Measurements from ENCODE around the gene CCR3. TPM values are rescaled to one million over a fixed set of nuclear protein-coding genes. Genes with fewer than 3 reads are reported as not detected.

The CCR3 gene
- total RNA-seq, 2 donors from 2014 or later: not detected

- no peak overlapping the region for H3K4me3 ChIP-seq (ENCODE audit: low read length)
- Mint-ChIP-seq H3K9me3 (no peaks in the 10 kb centered on the region), H3K4me1 (no peaks in the 10 kb centered on the region), H3K27me3 (ENCODE audit: insufficient read depth) (no peaks in the 10 kb centered on the region), H3K27ac (no peak overlapping the region), H3K36me3 (ENCODE audit: low read depth) (peaks cover 2% of the 10 kb centered on the region), H3K4me3 (no peak overlapping the region)
- H3K27ac ChIP-seq (ENCODE audit: low read depth, low read length): no peak overlapping the region
- DNase-seq: no peak
- no peaks in the 10 kb centered on the region for H3K4me1 ChIP-seq (ENCODE audit: control insufficient read depth, insufficient read depth, low read length)
- H3K27me3 ChIP-seq (ENCODE audit: control insufficient read depth, insufficient read depth, low read length, poor library complexity, severe bottlenecking): no peaks in the 10 kb centered on the region
- WGBS, 2 experiments (ENCODE audit: insufficient coverage in 1 of 2, insufficient read length in 1 of 2): 88% methylated on average over 1 of the region's 1 CpG; no CpG with 5 or more reads in 1 of the 2 experiments
- no peaks in the 10 kb centered on the region for H3K36me3 ChIP-seq (ENCODE audit: control insufficient read depth, insufficient read depth, low read length)
- H3K9me3 ChIP-seq (ENCODE audit: control insufficient read depth, low read length): no peaks in the 10 kb centered on the region
- TF ChIP-seq CTCF (conservative IDR thresholded peaks at IDR 0.05): no peak
- no peak overlapping the region for H3K9ac ChIP-seq (ENCODE audit: extremely low read depth, low read length, poor library complexity, severe bottlenecking)
These were observed 41.5 kb upstream of the CCR3 start for GRCh38 chr3:46200790-46201189.

DNA sequence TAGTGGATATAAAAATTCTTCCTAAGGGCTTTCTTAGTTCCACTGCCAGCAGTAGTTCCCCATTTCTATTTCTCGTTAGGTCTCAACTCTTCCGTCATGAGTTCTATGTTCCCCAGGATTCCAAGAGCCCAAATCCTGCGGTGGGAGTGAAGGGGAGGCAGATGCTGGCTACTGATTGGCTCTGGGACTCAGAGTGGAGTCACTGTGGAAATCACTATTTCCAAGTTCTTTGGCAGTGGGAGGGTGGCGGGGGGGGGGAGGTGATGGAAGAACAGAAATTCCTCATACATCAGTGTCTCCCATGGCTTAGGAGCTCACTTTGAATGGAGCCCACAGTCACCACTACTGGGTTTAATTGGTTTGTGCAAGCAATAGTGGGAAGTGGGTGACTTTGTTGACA, 39.7 kb upstream of the CCR3 start:
- peaks cover 2% of the 10 kb centered on the region for H3K36me3 Mint-ChIP-seq (ENCODE audit: low read depth)
- no peaks in the 10 kb centered on the region for H3K4me1 Mint-ChIP-seq
- no peaks in the 10 kb centered on the region for H3K4me1 ChIP-seq (ENCODE audit: control insufficient read depth, insufficient read depth, low read length)
- no peak overlapping the region for H3K27ac ChIP-seq (ENCODE audit: low read depth, low read length)
- 93 to 95% methylated on average over 2 to 4 of the region's 4 CpGs for WGBS, 2 experiments (ENCODE audit: insufficient coverage in 1 of 2, insufficient read length in 1 of 2)
- H3K27me3 Mint-ChIP-seq (ENCODE audit: insufficient read depth): no peaks in the 10 kb centered on the region
- TF ChIP-seq CTCF (conservative IDR thresholded peaks at IDR 0.05): no peak
- no peaks in the 10 kb centered on the region for H3K9me3 ChIP-seq (ENCODE audit: control insufficient read depth, low read length)
- H3K36me3 ChIP-seq (ENCODE audit: control insufficient read depth, insufficient read depth, low read length): no peaks in the 10 kb centered on the region
- H3K4me3 ChIP-seq (ENCODE audit: low read length): no peak overlapping the region
- no peaks in the 10 kb centered on the region for H3K27me3 ChIP-seq (ENCODE audit: control insufficient read depth, insufficient read depth, low read length, poor library complexity, severe bottlenecking)
- no peak overlapping the region for H3K4me3 Mint-ChIP-seq
- DNase-seq: no peak
- no peak overlapping the region for H3K27ac Mint-ChIP-seq
- no peaks in the 10 kb centered on the region for H3K9me3 Mint-ChIP-seq
- no peak overlapping the region for H3K9ac ChIP-seq (ENCODE audit: extremely low read depth, low read length, poor library complexity, severe bottlenecking)

- Mint-ChIP-seq H3K36me3 (ENCODE audit: low read depth) (no peaks in the 10 kb centered on the region), H3K4me3 (no peak overlapping the region), H3K27ac (no peak overlapping the region), H3K9me3 (no peaks in the 10 kb centered on the region), H3K27me3 (ENCODE audit: insufficient read depth) (no peaks in the 10 kb centered on the region), H3K4me1 (peaks cover 7% of the 10 kb centered on the region)
- WGBS, 2 experiments (ENCODE audit: insufficient coverage in 1 of 2, insufficient read length in 1 of 2): 94 to 96% methylated on average over 11 to 12 of the region's 12 CpGs
- Histone ChIP-seq H3K36me3 (ENCODE audit: control insufficient read depth, insufficient read depth, low read length) (no peaks in the 10 kb centered on the region), H3K4me3 (ENCODE audit: low read length) (no peak overlapping the region), H3K9ac (ENCODE audit: extremely low read depth, low read length, poor library complexity, severe bottlenecking) (no peak overlapping the region), H3K9me3 (ENCODE audit: control insufficient read depth, low read length) (no peaks in the 10 kb centered on the region), H3K4me1 (ENCODE audit: control insufficient read depth, insufficient read depth, low read length) (no peaks in the 10 kb centered on the region), H3K27ac (ENCODE audit: low read depth, low read length) (no peak overlapping the region), H3K27me3 (ENCODE audit: control insufficient read depth, insufficient read depth, low read length, poor library complexity, severe bottlenecking) (no peaks in the 10 kb centered on the region)
- DNase-seq: no peak
- no peak for TF ChIP-seq CTCF (conservative IDR thresholded peaks at IDR 0.05)
These were observed 38.6 kb upstream of the CCR3 start for GRCh38 chr3:46203681-46204080.

All from endodermal cell (in vitro differentiated cells).